AG09309 (cell line): ENCODE results near the gene CST1.
"Not testable (repeated sequence)": the region's sequence is repeated elsewhere in the genome, so short reads cannot be mapped to it uniquely, and the experiment has no call there.

Experiments used
- DNase-seq: peaks from one replicate; pipeline ENCODE4 v3.0.0-alpha.2; 2010; ENCODE audit warnings: low read depth
- H3K4me3 ChIP-seq: 2 replicates; pipeline ENCODE4 v1.5.1; 2011; ENCODE audit warnings: mild to moderate bottlenecking, low read depth, low read length, moderate library complexity; ENCODE audit not compliant: control insufficient read depth
- TF ChIP-seq, protein P1 (sequence below): IDR thresholded peaks from 2 replicates; pipeline ENCODE4 v1.5.1; 2011; ENCODE audit warnings: mild to moderate bottlenecking, low read depth, low read length, inconsistent platforms; ENCODE audit not compliant: insufficient read depth, control insufficient read depth; ENCODE audit errors: missing control alignments

Gene CST1

DNA sequence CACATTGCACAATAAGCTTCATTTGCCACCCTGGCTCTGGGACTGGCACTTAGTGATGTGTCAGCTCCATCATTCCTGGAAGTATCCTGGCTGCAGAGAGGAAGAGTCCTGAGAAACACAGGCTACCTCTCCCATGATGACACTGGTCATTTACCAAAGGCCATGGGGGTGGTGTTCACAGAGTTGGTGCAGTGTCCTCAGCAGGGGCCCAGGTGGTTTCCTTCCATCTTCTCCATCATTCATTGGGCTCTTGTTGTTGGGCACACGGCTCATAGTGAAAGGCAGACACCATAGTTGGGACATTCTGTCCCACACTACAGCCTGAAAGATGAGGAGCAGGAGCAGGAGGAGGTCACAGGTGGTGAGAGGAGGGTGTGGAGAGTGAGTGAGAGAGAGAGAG lies 15.8 kb upstream of the CST1 start:
- no peak for DNase-seq
- TF ChIP-seq, protein P1, sequence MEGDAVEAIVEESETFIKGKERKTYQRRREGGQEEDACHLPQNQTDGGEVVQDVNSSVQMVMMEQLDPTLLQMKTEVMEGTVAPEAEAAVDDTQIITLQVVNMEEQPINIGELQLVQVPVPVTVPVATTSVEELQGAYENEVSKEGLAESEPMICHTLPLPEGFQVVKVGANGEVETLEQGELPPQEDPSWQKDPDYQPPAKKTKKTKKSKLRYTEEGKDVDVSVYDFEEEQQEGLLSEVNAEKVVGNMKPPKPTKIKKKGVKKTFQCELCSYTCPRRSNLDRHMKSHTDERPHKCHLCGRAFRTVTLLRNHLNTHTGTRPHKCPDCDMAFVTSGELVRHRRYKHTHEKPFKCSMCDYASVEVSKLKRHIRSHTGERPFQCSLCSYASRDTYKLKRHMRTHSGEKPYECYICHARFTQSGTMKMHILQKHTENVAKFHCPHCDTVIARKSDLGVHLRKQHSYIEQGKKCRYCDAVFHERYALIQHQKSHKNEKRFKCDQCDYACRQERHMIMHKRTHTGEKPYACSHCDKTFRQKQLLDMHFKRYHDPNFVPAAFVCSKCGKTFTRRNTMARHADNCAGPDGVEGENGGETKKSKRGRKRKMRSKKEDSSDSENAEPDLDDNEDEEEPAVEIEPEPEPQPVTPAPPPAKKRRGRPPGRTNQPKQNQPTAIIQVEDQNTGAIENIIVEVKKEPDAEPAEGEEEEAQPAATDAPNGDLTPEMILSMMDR, result no peak
- no peak overlapping the region for H3K4me3 ChIP-seq

DNA sequence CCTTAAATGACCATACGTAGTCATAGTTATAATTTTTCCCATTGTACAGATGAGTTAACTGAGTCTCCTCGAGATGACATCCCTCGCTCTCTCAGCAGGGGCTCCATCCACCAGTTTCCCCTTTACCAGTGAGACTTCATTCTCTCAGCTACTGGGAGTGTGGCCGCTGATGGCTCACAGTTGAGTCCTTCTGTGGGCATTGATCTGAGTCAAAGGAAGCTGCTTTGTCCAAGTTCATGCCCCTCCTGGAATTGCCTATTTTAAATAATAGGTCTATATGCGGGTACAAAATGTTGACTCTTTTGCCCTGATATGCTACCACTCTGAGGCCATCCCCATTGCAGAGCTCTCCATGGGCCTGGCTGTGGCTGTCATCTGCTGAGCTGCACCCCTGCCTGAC lies 14.8 kb upstream of the CST1 start:
- DNase-seq, result no peak
- TF ChIP-seq, protein P1, result no peak
- H3K4me3 ChIP-seq, result no peak overlapping the region

DNA sequence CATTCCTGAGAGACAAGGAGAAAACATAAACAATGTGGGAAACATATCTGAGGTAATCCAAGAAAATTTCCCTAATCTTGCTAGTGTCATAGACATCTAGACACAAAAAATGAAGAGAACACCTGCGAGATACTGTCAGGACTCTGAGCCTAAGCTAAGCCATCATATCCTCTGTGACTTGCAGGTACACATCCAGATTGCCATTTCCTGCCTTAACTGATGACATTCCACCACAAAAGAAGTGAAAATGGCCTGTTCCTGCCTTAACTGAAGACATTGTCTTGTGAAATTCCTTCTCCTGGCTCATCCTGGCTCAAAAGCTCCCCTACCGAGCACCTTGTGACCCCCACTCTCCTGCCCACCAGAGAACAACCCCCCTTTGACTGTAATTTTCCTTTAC lies 13.9 kb upstream of the CST1 start:
- DNase-seq, H3K4me3 ChIP-seq: not testable (repeated sequence)

DNA sequence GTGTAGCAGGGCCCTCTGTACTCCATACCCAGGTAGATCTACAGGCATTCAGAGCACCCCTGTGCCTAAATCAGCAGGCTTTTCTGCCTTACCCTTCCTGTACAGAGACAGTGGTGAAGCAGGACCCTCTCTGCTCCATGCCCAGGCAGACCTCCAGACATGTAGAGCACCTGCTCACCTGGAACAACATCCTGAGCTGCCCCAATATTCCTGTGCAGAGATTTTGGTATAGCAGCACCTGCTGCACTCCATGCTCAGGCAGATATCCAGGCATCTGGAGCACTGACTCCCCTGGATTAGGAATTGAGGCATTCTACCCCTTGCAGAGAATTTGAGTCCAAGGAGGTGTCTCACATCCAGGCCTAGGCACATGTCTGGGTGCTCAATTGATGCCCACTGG lies 12.6 kb upstream of the CST1 start:
- DNase-seq, result no peak
- H3K4me3 ChIP-seq, result no peak overlapping the region
- TF ChIP-seq, protein P1, result no peak

DNA sequence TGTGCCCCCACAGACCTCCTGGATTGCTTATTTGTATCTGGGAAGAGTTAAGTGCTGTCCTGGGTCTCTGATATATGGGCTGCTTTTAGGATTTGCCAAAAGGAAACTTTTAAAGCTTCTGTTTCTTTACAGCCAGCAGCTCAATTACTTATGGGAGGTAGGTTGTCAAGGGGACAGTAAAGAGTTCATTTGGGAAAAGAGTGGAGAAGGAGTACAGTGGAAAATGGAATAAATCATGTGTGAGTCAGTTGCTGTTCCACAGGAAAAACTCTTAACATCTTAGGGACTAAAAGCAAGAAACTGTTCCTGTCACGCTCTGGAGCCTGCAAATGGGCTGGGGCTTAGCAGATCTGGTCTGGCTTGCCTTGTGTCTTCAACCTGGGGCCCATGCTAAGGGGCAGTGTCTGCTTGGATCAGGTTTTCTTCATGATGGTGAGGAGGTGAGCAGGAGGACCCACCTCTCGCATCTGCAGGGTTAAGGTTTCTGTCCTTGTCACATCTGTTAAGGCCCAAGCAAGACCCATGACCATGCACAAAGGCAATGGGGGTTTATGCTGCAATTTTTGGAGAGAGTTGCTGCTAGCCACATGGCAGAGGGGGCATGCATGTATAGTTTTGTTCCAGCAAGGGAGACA lies 8.7 kb upstream of the CST1 start:
- no peak for DNase-seq
- no peak overlapping the region for H3K4me3 ChIP-seq
- TF ChIP-seq, protein P1, result no peak

DNA sequence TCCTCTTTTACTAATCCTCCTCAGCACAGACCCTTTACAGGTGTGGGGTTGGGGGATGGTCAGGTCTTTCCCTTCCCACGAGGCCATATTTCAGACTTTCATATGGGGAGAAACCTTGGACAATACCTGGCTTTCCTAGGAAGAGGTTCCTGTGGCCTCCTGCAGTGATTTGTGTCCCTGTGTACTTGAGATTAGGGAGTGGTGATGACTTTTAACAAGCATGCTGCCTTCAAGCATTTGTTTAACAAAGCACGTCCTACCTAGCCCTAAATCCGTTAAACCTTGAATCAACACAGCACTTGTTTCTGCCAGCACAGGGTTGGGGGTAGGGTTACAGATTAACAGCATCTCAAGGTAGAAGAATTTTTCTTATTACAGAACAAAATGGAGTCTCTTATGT lies 6.1 kb upstream of the CST1 start:
- DNase-seq, result not testable (repeated sequence)

DNA sequence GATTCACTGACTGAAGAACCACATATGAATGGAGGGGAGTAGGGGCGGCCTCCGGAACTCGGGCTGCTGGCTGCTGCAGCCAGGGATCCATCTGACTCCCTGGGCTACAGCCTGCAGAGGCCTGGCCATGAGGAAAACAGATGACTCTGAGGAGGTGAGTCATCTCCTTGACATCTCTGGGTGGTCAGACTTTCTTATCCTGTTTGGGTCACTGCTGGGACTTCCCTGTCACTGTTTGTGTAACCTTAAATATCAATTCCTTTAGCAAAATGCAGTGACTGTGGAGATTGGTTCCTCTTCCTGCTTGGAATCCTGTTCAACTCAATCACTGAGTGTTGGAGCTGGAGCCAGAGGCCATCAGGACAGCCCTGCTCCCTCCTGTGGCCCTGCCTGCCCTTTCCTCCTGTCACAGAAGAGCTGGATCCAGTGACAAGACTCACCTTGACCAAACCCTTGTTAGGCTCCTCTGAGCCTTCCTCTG lies 4.4 kb upstream of the CST1 start:
- H3K4me3 ChIP-seq, DNase-seq: not testable (repeated sequence)

More for the DNA sequence above, 6.1 kb upstream of the CST1 start:
- H3K4me3 ChIP-seq, result not testable (repeated sequence)

DNA sequence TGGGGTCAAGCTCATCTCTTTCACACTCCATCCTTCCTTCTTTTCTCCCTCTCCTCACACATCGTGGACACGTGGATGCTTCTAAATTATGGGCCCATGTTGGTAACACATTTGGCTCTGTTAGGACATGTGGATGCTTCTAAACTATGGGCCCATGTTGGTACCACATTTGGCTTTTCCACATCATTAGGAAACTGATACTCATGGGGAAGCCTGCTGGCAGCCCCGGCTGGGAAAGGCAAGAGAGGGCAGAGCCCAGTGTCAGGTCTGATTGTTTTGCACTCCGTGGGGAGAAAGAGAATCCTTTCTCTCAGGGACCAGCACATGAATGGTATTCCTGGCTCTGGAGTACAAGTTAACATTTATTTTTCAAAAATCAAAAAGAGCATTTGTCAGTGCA lies 4.0 kb upstream of the CST1 start:
- TF ChIP-seq, protein P1, result no peak
- H3K4me3 ChIP-seq, result no peak overlapping the region
- no peak for DNase-seq
